GM06990 (cell line): Measurements from ENCODE around the gene SLC8A2.

Source experiments
- DNase-seq: peaks from one replicate; pipeline ENCODE4 v3.0.0-alpha.2; 2011; ENCODE audit not compliant: insufficient read length; ENCODE audit errors: extremely low read depth
- H3K27me3 ChIP-seq: replicated peaks from 2 replicates; pipeline ENCODE4 v1.6.0; 2011; ENCODE audit warnings: low read length; ENCODE audit not compliant: control insufficient read depth, insufficient read depth
- H3K36me3 ChIP-seq: 2 replicates; pipeline ENCODE4 v1.5.1; 2011; ENCODE audit warnings: low read length; ENCODE audit not compliant: control insufficient read depth, insufficient read depth
- H3K4me3 ChIP-seq: replicated peaks from 2 replicates; pipeline ENCODE4 v1.5.1; 2011; ENCODE audit warnings: low read depth, mild to moderate bottlenecking, control low read depth, low read length
- CTCF ChIP-seq: IDR thresholded peaks from 2 replicates; pipeline ENCODE4 v1.5.1; 2011; ENCODE audit warnings: low read length, control low read depth, mild to moderate bottlenecking, inconsistent platforms; ENCODE audit not compliant: insufficient read depth, poor library complexity, severe bottlenecking

The SLC8A2 gene

GRCh38 chr19:47471733-47472457 is at the start of gene SLC8A2:
SLC8A2 (minus strand) TSS chr19:47471893; CDS start chr19:47466403, 5,490 bp downstream.
- no peak for TF ChIP-seq CTCF
- no peak for DNase-seq
- Histone ChIP-seq H3K27me3 (peaks cover 1% of the 10 kb centered on the region; the same call in 1 of the 2 replicates), H3K36me3 (no peaks in the 10 kb centered on the region), H3K4me3 (no peak within 1 kb of the TSS)

DNA sequence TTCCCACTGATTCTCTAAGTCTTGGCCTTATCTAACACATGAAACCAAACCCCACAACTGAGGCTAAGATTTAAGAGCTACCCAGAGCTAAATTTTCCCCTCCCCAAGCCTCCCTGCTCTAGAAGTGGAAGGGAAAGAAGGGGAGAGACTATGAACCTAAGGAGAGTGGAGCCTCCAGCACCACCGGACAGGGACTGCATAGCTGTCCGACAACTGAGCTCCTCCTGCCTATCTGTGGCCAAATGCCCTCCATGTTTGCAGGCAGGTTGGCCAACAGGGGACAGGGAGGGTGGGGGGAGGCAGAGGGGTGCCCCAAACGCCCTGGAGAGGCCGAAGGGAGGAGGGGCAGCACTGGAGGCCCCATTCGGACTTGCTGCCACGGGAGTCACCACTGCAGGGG is 49.1 kb upstream of the SLC8A2 start:
- no peak for DNase-seq
- TF ChIP-seq CTCF = no peak

DNA sequence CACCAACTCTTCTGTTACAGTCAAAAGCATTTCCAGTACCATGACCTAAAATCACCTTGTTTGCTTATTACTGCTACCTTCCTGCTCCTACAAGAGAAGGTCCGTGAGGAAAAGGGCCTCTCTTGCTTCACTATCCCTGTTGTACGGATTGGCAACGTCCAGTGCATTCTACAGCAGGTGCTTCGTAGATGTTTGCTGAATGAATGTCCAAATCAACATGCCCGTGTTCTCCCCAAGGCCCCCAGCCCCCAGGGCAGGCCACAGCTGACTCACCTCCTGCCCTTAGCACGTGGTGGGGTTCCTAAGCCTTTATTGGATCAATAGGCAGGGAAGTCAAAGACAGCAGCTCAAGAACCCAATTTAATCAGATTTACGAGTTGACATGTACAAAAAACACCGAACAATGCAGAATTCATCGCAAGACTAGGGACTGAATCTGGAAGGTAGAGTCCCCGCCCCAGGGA is 48.7 kb upstream of the SLC8A2 start:
- Histone ChIP-seq H3K36me3 (no peaks in the 10 kb centered on the region), H3K27me3 (no peaks in the 10 kb centered on the region; the same call in 1 of the 2 replicates), H3K4me3 (no peak overlapping the region)
- DNase-seq = no peak
- no peak for TF ChIP-seq CTCF

More for the DNA sequence above, 49.1 kb upstream of the SLC8A2 start:
- Histone ChIP-seq H3K4me3 (no peak overlapping the region), H3K36me3 (no peaks in the 10 kb centered on the region), H3K27me3 (no peaks in the 10 kb centered on the region; the same call in 1 of the 2 replicates)

DNA sequence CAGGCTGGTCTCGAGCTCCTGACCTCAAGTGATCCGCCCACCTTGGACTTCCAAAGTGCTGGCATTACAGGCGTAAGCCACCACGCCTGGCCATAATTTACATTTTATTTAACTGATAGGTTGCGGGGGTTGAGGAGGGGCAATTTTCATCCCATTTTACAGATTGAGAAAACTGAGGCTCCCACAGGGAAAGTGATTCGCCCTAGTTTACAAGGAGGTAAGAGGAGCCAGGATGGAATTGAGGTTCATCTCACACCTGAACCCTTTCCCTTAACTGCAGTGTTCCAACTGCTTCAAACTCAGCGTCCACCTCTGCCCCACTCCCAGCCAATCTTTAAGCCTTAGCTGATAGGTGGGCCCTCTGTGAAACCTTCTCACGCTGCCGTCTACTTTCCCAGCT is 47.2 kb upstream of the SLC8A2 start:
- no peaks in the 10 kb centered on the region; the same call in 1 of the 2 replicates for H3K27me3 ChIP-seq
- H3K36me3 ChIP-seq = no peaks in the 10 kb centered on the region
- H3K4me3 ChIP-seq = no peak overlapping the region
- no peak for TF ChIP-seq CTCF
- no peak for DNase-seq

- no peak for TF ChIP-seq CTCF
- no peaks in the 10 kb centered on the region for H3K36me3 ChIP-seq
- peak; percentile 77 for DNase-seq
- no peak overlapping the region for H3K4me3 ChIP-seq
- no peaks in the 10 kb centered on the region; the same call in 1 of the 2 replicates for H3K27me3 ChIP-seq
These were observed 46.4 kb upstream of the SLC8A2 start for GRCh38 chr19:47518139-47518538.
